Esophagus squamous epithelium (tissue), 4 donors: ENCODE measurements around the gene PNMA1.

Experiments used
- POLR2A ChIP-seq, 4 donors: fragments of 450-650 bp; IDR thresholded peaks; one replicate each; pipeline ENCODE4 v1.6.1; 2017; ENCODE audit warnings: antibody characterized with exemption in 4 of 4, mild to moderate bottlenecking in 4 of 4, moderate library complexity in 3 of 4
- TF ChIP-seq, protein P1 (sequence below), 6 experiments: fragments of 450-650 bp in 4 of 6; fragments of 200-600 bp in 2 of 6; sonication (generic) in 2 of 6; IDR thresholded peaks; one replicate each; pipeline ENCODE4 v1.5.1; 2016 to 2019; ENCODE audit warnings: antibody characterized with exemption in 6 of 6, mild to moderate bottlenecking in 4 of 6, moderate library complexity in 4 of 6

DNA sequence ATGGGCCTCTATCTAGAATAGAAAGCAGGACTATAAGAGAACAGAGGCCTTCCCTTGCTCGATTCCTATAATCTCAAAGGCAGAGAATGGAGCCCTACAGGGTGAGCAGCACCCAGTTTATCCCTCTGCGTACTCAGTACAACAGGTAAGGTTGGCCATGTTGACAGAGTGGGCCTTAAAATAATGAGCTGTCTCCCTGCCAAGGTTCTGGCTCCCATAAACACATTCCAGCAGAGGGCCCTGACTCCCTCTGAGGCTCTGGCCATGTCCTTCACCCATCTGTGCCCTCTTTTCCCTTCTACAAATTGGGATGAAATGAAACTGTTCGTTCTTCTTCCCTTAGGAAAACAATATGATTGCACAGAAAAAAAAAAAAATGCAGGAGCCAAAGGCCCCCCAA is 16.9 kb upstream of the PNMA1 start:
- TF ChIP-seq, protein P1, sequence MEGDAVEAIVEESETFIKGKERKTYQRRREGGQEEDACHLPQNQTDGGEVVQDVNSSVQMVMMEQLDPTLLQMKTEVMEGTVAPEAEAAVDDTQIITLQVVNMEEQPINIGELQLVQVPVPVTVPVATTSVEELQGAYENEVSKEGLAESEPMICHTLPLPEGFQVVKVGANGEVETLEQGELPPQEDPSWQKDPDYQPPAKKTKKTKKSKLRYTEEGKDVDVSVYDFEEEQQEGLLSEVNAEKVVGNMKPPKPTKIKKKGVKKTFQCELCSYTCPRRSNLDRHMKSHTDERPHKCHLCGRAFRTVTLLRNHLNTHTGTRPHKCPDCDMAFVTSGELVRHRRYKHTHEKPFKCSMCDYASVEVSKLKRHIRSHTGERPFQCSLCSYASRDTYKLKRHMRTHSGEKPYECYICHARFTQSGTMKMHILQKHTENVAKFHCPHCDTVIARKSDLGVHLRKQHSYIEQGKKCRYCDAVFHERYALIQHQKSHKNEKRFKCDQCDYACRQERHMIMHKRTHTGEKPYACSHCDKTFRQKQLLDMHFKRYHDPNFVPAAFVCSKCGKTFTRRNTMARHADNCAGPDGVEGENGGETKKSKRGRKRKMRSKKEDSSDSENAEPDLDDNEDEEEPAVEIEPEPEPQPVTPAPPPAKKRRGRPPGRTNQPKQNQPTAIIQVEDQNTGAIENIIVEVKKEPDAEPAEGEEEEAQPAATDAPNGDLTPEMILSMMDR (IDR thresholded peaks at IDR 0.05), result no peak
- no peak for TF ChIP-seq POLR2A (IDR thresholded peaks at IDR 0.05)
